Measurements from ENCODE around the gene GTPBP3. TPM values are rescaled to one million over a fixed set of nuclear protein-coding genes. Genes with fewer than 3 reads are reported as not detected.

Gene GTPBP3
- total RNA-seq, 1 donor from 2014 or later, result 7.6 TPM

- DNase-seq (ENCODE audit: low read depth in 2 of 2), result no peak
These were observed 43.2 kb downstream of the GTPBP3 start for GRCh38 chr19:17380426-17381138.

GRCh38 chr19:17385878-17386611, 48.7 kb downstream of the GTPBP3 start:
- DNase-seq (ENCODE audit: low read depth in 2 of 2), result peak in 1 of 2 donors; percentile 61

- no peak for DNase-seq (ENCODE audit: low read depth in 2 of 2)
These were observed 51.9 kb downstream of the GTPBP3 start for GRCh38 chr19:17389288-17389687.

- no peak for DNase-seq (ENCODE audit: low read depth in 2 of 2)
These were observed 52.8 kb downstream of the GTPBP3 start for GRCh38 chr19:17389957-17390664.

- peak; percentile 78 to 94 for DNase-seq (ENCODE audit: low read depth in 2 of 2)
These were observed 53.5 kb downstream of the GTPBP3 start for GRCh38 chr19:17390665-17391370.

GRCh38 chr19:17391371-17392151, 54.2 kb downstream of the GTPBP3 start:
- DNase-seq (ENCODE audit: low read depth in 2 of 2), result no peak

Other genes starting within 250 kb of the GTPBP3 start
- 11.6 and 15.4 TPM in 2 replicates for gene USE1, start 122.2 kb upstream of the GTPBP3 start, total RNA-seq
- 2.1 and 7.0 TPM in 2 replicates for gene OCEL1, start 111.3 kb upstream of the GTPBP3 start, total RNA-seq
- 31.6 and 32.9 TPM in 2 replicates for gene NR2F6, start 91.6 kb upstream of the GTPBP3 start, total RNA-seq
- gene USHBP1, start 72.8 kb upstream of the GTPBP3 start, total RNA-seq, result 20.9 and 37.4 TPM in 2 replicates
- gene BABAM1, start 70.1 kb upstream of the GTPBP3 start, total RNA-seq, result 80.7 and 95.3 TPM in 2 replicates
- gene ANKLE1, start 55.7 kb upstream of the GTPBP3 start, total RNA-seq, result 0.51 and 0.63 TPM in 2 replicates
- gene ABHD8, start 34.1 kb upstream of the GTPBP3 start, total RNA-seq, result 5.1 and 8.2 TPM in 2 replicates
- 42.1 and 46.1 TPM in 2 replicates for gene MRPL34, start 31.7 kb upstream of the GTPBP3 start, total RNA-seq
- 18.2 and 24.5 TPM in 2 replicates for gene DDA1, start 28.0 kb upstream of the GTPBP3 start, total RNA-seq
- gene ANO8, start 2.7 kb upstream of the GTPBP3 start, total RNA-seq, result 1.8 and 2.8 TPM in 2 replicates
- gene PLVAP, start 39.8 kb downstream of the GTPBP3 start, total RNA-seq, result 5.9 and 21.2 TPM in 2 replicates
- gene CCDC194, start 56.6 kb downstream of the GTPBP3 start, total RNA-seq, result not detected in 2 replicates
- 1.9 and 4.0 TPM in 2 replicates for gene BST2, start 68.1 kb downstream of the GTPBP3 start, total RNA-seq
- gene MVB12A, start 82.5 kb downstream of the GTPBP3 start, total RNA-seq, result 29.4 and 41.7 TPM in 2 replicates
- not detected in 2 replicates for gene TMEM221, start 111.1 kb downstream of the GTPBP3 start, total RNA-seq
- gene NXNL1, start 123.4 kb downstream of the GTPBP3 start, total RNA-seq, result not detected in 2 replicates
- 13.2 and 22.4 TPM in 2 replicates for gene SLC27A1, start 133.0 kb downstream of the GTPBP3 start, total RNA-seq
- gene PGLS, start 174.1 kb downstream of the GTPBP3 start, total RNA-seq, result 32.6 and 80.5 TPM in 2 replicates
- gene COLGALT1, start 218.1 kb downstream of the GTPBP3 start, total RNA-seq, result 57.9 and 60.7 TPM in 2 replicates

Data from dermis microvascular lymphatic vessel endothelial cell (primary cell).